GM18526 (cell line): ENCODE data around the gene ING5.

Source experiments
- POLR2A ChIP-seq: IDR thresholded peaks from 3 replicates; pipeline ENCODE4 v1.6.1; 2011; ENCODE audit not compliant: insufficient read length; ENCODE audit errors: extremely low read depth

Gene ING5

GRCh38 chr2:241741016-241741415 lies 39.2 kb downstream of the ING5 start:
- TF ChIP-seq POLR2A, result no peak

DNA sequence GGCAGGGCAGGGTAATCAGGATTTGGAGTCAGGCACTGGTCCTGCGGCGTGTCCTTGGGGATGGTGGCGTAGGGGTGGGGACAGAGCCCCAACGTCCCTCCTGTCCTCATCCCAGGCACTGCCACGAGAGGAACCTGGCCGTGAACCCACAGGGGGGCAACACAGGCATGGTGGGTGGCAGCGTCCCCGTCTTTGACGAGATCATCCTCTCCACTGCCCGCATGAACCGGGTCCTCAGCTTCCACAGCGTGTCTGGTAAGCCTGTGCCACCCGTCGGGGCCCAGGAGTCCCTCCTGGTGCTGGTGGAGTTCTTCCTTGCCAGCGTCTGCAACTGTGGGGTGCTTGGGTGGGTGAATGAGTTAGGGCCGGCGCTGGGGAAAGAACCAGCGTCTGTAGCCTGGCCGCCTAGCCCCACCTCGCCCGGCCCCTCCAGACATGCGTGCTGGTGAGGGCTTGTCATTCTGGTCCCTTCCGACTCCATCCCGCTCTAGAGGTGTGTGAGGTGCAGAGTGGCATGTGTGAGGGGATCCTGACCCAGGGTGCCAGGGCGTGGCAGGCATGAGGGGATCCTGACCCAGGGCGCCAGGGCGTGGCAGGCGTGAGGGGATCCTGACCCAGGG lies 40.6 kb downstream of the ING5 start:
- TF ChIP-seq POLR2A, result no peak

DNA sequence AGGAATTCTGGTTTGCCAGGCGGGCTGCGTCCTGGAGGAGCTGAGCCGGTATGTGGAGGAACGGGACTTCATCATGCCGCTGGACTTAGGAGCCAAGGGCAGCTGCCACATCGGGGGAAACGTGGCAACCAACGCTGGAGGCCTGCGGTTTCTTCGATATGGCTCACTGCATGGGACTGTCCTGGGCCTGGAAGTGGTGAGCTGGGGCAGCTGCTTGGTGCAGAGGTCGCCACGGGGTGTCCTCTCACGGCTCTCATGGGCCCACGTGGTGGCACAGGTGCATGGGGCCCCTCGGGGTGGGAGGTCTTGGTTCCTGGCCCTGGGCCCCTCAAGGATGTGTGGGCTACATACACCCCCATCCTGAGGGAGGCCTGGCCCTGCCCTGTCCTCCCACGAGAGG lies 41.8 kb downstream of the ING5 start:
- no peak for TF ChIP-seq POLR2A

GRCh38 chr2:241744028-241744754 lies 42.4 kb downstream of the ING5 start:
- no peak for TF ChIP-seq POLR2A

GRCh38 chr2:241745276-241745675 lies 43.4 kb downstream of the ING5 start:
- no peak for TF ChIP-seq POLR2A

DNA sequence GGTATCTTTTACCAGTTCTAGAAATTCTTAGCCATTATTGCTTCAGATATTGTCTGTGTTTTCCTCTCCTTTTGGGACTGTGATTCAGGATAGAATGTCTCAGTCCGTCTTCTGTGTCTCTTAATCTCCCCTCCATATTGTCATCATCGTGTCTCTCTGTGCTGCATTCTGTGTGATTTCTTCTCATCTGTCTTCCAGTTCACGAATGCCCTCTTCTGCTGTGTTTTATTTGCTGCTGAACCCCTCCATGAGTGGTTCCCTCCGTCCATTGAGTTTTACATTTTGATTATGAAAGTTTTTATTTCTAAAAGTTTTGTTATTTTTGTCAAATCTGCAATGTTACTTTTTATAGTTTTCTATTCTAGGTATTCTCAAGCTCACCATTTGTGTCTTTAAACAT lies 44.2 kb downstream of the ING5 start:
- TF ChIP-seq POLR2A, result no peak

GRCh38 chr2:241748468-241749256 lies 46.8 kb downstream of the ING5 start:
- TF ChIP-seq POLR2A, result no peak

GRCh38 chr2:241750076-241750840 lies 48.4 kb downstream of the ING5 start:
- no peak for TF ChIP-seq POLR2A

GRCh38 chr2:241751152-241751551 lies 49.3 kb downstream of the ING5 start:
- no peak for TF ChIP-seq POLR2A

DNA sequence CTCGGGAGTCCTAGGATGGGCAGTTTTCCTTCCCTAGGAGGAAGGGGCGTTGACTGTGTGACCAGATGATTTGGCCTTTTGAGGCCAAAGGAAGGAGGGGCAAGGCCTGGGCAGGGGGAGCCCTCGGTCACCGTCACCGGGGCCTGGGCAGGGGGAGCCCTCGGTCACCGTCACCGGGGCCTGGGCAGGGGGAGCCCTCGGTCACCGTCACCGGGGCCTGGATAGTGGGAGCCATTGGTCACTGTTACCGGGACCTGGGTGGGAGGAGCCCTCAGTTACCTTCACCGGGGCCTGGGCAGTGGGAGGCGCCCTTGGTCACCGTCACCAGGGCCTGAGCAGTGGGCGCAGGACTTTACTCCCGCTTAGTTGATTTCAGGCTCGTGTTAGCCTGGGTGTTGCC lies 49.9 kb downstream of the ING5 start:
- TF ChIP-seq POLR2A, result no peak

DNA sequence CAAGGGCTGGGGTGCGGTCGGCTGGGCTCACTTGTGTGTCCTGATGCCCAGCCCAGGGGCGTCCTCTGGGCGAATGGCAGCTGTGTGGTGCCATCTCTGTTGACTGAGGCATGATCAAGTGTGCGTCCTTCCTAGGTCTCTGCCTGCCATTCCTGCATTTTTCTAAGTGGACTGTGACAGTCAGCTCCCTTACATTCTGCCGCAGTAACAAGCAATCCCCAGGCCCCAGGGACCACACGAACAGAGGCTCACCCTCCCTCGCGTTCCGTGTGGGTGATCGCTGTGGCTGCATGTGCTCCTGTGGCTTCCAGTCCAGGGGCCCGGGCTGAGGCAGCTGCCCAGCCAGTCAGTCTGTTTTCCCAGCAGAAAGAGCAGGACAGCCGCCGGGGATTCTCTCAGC lies 50.4 kb downstream of the ING5 start:
- no peak for TF ChIP-seq POLR2A

- TF ChIP-seq POLR2A, result no peak
Measured at GRCh38 chr2:241752689-241753276, 50.9 kb downstream of the ING5 start.

DNA sequence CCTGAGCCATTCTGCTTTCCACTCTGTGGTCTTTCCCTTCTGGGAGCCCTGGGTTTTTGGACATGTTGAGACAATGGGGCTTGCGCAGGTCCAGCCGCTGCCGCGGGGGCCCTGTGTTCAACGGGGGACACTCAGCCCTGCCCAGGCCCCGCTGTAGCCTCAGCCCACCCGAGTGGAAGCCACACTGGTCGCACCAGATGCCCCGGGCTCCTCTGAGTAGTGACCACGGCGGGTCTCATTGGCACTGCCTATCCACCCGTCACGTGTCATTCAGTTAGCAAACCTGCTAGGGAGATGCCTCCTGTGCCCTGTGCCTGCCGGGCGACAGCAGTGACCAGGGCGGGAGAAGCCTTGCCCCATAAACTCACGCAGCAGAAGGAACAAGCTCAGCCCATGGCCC lies 51.7 kb downstream of the ING5 start:
- TF ChIP-seq POLR2A, result no peak

DNA sequence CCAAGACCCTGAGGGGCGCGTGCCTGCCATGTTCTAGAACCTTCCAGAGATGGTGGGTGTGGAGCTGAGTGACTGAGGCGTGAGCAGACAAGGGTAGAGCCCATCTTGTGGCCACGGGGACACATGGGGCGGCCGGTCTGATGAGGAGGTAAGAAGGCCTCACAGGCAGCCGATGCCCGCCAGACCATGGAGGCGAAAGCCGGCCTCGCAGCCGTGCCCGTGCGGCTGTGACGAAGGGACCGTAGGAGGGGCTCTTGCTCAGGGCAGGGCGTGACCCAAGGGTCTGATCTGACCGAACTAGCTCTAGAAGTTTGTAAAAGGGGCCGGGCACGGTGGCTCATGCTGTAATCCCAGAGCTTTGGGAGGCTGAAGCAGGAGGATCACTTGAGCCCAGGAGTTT lies 52.2 kb downstream of the ING5 start:
- TF ChIP-seq POLR2A, result no peak

DNA sequence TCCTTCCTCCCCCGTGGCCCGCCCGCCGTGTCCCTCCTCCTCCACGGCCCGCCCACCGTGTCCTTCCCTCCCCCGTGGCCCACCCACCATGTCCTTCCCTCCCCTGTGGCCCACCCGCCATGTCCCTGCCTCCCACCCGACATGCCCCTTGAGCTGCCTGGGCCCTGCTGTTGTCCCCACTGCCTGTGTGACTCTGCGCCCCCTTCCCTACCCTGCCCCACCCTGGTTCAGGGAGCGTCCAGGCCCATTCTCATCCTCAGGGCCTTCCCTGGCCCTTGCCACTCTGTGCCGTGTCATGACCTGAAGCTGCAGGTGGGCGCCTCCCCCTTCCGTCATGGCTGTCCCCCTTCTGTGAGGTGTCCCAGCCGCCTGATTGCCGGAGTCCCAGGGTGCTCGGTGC lies 53.3 kb downstream of the ING5 start:
- no peak for TF ChIP-seq POLR2A
